Memory B cell (primary cell): ENCODE results near the gene DIPK1B.

Experiments used
- ATAC-seq: fragments of 150-1000 bp; cut with Tn5 transposase; 2 replicates; pipeline ENCODE4 v1.10.0; 2021; ENCODE audit warnings: low read depth, mild to moderate bottlenecking, moderate library complexity
- DNase-seq, 2 donors: peaks; one replicate each; pipeline ENCODE4 v3.0.0; 2022; ENCODE audit warnings: low spot score in 2 of 2
- H3K27ac Mint-ChIP-seq: one replicate; pipeline ENCODE4 v1.8.0; 2022; ENCODE audit warnings: mild to moderate bottlenecking, moderate library complexity, mixed read lengths
- H3K27me3 Mint-ChIP-seq: one replicate; pipeline ENCODE4 v1.8.0; 2022; ENCODE audit warnings: mixed read lengths
- H3K36me3 Mint-ChIP-seq: one replicate; pipeline ENCODE4 v1.8.0; 2022; ENCODE audit warnings: mild to moderate bottlenecking, mixed read lengths
- H3K4me1 Mint-ChIP-seq: one replicate; pipeline ENCODE4 v1.8.0; 2022; ENCODE audit warnings: mixed read lengths
- H3K4me3 Mint-ChIP-seq: one replicate; pipeline ENCODE4 v1.8.0; 2022; ENCODE audit warnings: mild to moderate bottlenecking, moderate library complexity, mixed read lengths
- H3K9me3 Mint-ChIP-seq: one replicate; pipeline ENCODE4 v1.8.0; 2022; ENCODE audit warnings: mixed read lengths

Gene DIPK1B

GRCh38 chr9:136711751-136712689 is at the start of gene DIPK1B:
DIPK1B (plus strand) TSS chr9:136712572; CDS start chr9:136712666, 94 bp downstream.
- Mint-ChIP-seq H3K4me1 (peaks cover 13% of the 10 kb centered on the region), H3K27me3 (peaks cover 21% of the 10 kb centered on the region), H3K9me3 (no peaks in the 10 kb centered on the region), H3K36me3 (no peaks in the 10 kb centered on the region), H3K27ac (no peak within 1 kb of the TSS), H3K4me3 (peak within 1 kb of the TSS; percentile 74)
- DNase-seq (no peak), ATAC-seq (peak; percentile 47)

GRCh38 chr9:136662656-136663581 is 49.5 kb upstream of the DIPK1B start, which contains the start of gene EGFL7:
EGFL7 (plus strand) TSS chr9:136662916; CDS start chr9:136668283, 5,367 bp downstream.
- no peak within 1 kb of the TSS for H3K4me3 Mint-ChIP-seq
- H3K36me3 Mint-ChIP-seq = no peaks in the 10 kb centered on the region
- H3K27me3 Mint-ChIP-seq = peaks cover 13% of the 10 kb centered on the region

GRCh38 chr9:136664000-136664915 is 48.1 kb upstream of the DIPK1B start:
- H3K27ac Mint-ChIP-seq = no peak overlapping the region
- H3K4me1 Mint-ChIP-seq = peaks cover 7% of the 10 kb centered on the region
- DNase-seq = no peak
- ATAC-seq = no peak
- peak overlapping the region; percentile 85 for H3K4me3 Mint-ChIP-seq
- H3K27me3 Mint-ChIP-seq = peaks cover 10% of the 10 kb centered on the region
- H3K36me3 Mint-ChIP-seq = no peaks in the 10 kb centered on the region
- H3K9me3 Mint-ChIP-seq = no peaks in the 10 kb centered on the region

More at GRCh38 chr9:136662656-136663581, 49.5 kb upstream of the DIPK1B start, which contains the start of gene EGFL7:
- Mint-ChIP-seq H3K9me3 (no peaks in the 10 kb centered on the region), H3K4me1 (peaks cover 10% of the 10 kb centered on the region), H3K27ac (no peak within 1 kb of the TSS)
- no peak for DNase-seq
- ATAC-seq = no peak

- H3K27me3 Mint-ChIP-seq = peaks cover 9% of the 10 kb centered on the region
- peaks cover 7% of the 10 kb centered on the region for H3K4me1 Mint-ChIP-seq
- peak overlapping the region; percentile 85 for H3K4me3 Mint-ChIP-seq
- DNase-seq (peak in 1 of 2 donors; percentile 41), ATAC-seq (peak; percentile 32)
- no peak overlapping the region for H3K27ac Mint-ChIP-seq
- no peaks in the 10 kb centered on the region for H3K9me3 Mint-ChIP-seq
- H3K36me3 Mint-ChIP-seq = no peaks in the 10 kb centered on the region
Measured at GRCh38 chr9:136665111-136665703, 47.2 kb upstream of the DIPK1B start.

- ATAC-seq (peak; percentile 47), DNase-seq (peak in 1 of 2 donors; percentile 47)
- H3K27me3 Mint-ChIP-seq = peaks cover 8% of the 10 kb centered on the region
- H3K36me3 Mint-ChIP-seq = no peaks in the 10 kb centered on the region
- H3K4me1 Mint-ChIP-seq = peaks cover 7% of the 10 kb centered on the region
- no peak overlapping the region for H3K4me3 Mint-ChIP-seq
- no peak overlapping the region for H3K27ac Mint-ChIP-seq
- no peaks in the 10 kb centered on the region for H3K9me3 Mint-ChIP-seq
Measured at GRCh38 chr9:136665704-136666371, 46.5 kb upstream of the DIPK1B start.

- Mint-ChIP-seq H3K9me3 (no peaks in the 10 kb centered on the region), H3K4me1 (peaks cover 9% of the 10 kb centered on the region)
Measured at GRCh38 chr9:136666372-136667213, 45.8 kb upstream of the DIPK1B start.

GRCh38 chr9:136667214-136667939 is 45.0 kb upstream of the DIPK1B start:
- Mint-ChIP-seq H3K36me3 (no peaks in the 10 kb centered on the region), H3K4me3 (no peak overlapping the region), H3K9me3 (no peaks in the 10 kb centered on the region), H3K27me3 (peaks cover 10% of the 10 kb centered on the region), H3K27ac (no peak overlapping the region), H3K4me1 (peaks cover 9% of the 10 kb centered on the region)
- ATAC-seq = no peak
- no peak for DNase-seq

More at GRCh38 chr9:136666372-136667213, 45.8 kb upstream of the DIPK1B start:
- DNase-seq = no peak
- Mint-ChIP-seq H3K27ac (peak overlapping the region; percentile 31), H3K27me3 (peaks cover 10% of the 10 kb centered on the region), H3K4me3 (peak overlapping the region; percentile 69), H3K36me3 (no peaks in the 10 kb centered on the region)
- no peak for ATAC-seq

- peaks cover 9% of the 10 kb centered on the region for H3K27me3 Mint-ChIP-seq
- ATAC-seq (peak; percentile 24), DNase-seq (peak in 1 of 2 donors; percentile 31)
- no peaks in the 10 kb centered on the region for H3K9me3 Mint-ChIP-seq
- H3K4me3 Mint-ChIP-seq = no peak overlapping the region
- H3K27ac Mint-ChIP-seq = no peak overlapping the region
- H3K4me1 Mint-ChIP-seq = peaks cover 9% of the 10 kb centered on the region
- no peaks in the 10 kb centered on the region for H3K36me3 Mint-ChIP-seq
Measured at GRCh38 chr9:136667940-136668760, 44.2 kb upstream of the DIPK1B start.

- Mint-ChIP-seq H3K4me3 (no peak overlapping the region), H3K36me3 (peaks cover 2% of the 10 kb centered on the region), H3K27me3 (peaks cover 6% of the 10 kb centered on the region), H3K27ac (no peak overlapping the region), H3K9me3 (no peaks in the 10 kb centered on the region), H3K4me1 (peaks cover 9% of the 10 kb centered on the region)
- ATAC-seq = no peak
- DNase-seq = no peak
Measured at GRCh38 chr9:136668983-136669790, 43.2 kb upstream of the DIPK1B start.

- Mint-ChIP-seq H3K27ac (no peak overlapping the region), H3K27me3 (peaks cover 6% of the 10 kb centered on the region), H3K4me3 (no peak overlapping the region), H3K4me1 (peaks cover 7% of the 10 kb centered on the region), H3K36me3 (peaks cover 4% of the 10 kb centered on the region), H3K9me3 (no peaks in the 10 kb centered on the region)
- no peak for ATAC-seq
- no peak for DNase-seq
Measured at GRCh38 chr9:136669791-136670464, 42.4 kb upstream of the DIPK1B start.
